Heart left ventricle (tissue), 13 donors: ENCODE measurements around the gene ANXA11.

Source experiments
- POLR2A ChIP-seq, 2 donors: fragments of 450-650 bp; IDR thresholded peaks; one replicate each; pipeline ENCODE4 v1.6.1; 2017; ENCODE audit warnings: antibody characterized with exemption in 2 of 2, mild to moderate bottlenecking in 2 of 2, moderate library complexity in 2 of 2
- TF ChIP-seq, protein P1 (sequence below), 12 donors: fragments of 200-600 bp; sonication (generic) in 4 of 12; IDR thresholded peaks; one replicate each; pipeline versions ENCODE4 v1.5.0 to v1.8.0; 2018 to 2022; ENCODE audit warnings: antibody characterized with exemption in 12 of 12, mild to moderate bottlenecking in 5 of 12
- donor health status: ischemic (EF 13 %, LVEDD 7.1; RV severe dilation, severe dysfunction).
- donor health status: DM: no; HTN: yes; CAD: no.
- donor health status: DM: no; HTN: no; CAD: no.
- donor health status: ischemic (EF 25% LVEDD 6.9; RV normal size, moderate dysfunction).
- donor health status: ischemic (EF 25% LVEDD 5.7; RV mildly dilated, moderate dysfunction).
- donor health status: ischemic (EF 35%, LVEDD 5.7; RV mildly dilated, moderate dysfunction).
- donor health status: nonischemic (EF 11% LVEDD 7.7; RV severe dilation, severe dysfunction).
- donor health status: DM: yes; HTN: yes; CAD: no.
- donor health status: PGD.
- donor health status: ischemic (EF 29% LVEDD 5.4; RV normal size, mild dysfunction).
- donor health status: nonischemic (EF 23%, LVEDD 6.1; RV moderate dilation, normal function).

DNA sequence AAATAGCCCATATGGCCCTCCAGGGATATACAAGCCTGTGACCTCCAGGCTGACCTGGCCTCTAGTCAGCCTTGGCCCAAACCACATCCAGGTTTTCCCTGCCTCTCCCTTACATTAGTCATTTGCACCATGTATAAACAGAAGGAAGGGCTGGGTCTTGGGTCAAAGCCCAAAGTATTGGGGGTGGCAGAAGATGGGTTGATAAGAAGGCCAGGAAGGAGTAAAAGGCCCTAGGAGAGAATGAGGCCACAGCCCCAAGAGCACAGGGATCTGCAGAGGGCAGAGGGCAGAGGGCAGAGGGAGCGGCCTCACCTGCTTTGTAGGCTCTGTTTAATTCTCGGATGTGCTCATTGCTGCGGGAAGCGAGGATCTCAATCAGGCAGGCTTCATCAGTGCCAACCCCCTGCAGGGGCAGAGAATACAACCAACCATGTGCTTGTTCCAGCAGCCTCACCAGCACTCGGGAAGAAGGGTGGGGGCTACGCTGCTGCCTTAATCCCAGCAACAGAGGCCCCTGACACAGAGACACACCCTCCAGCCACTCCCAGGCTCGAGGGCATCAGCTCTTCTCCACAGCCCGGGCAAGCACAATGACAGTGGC, 41.5 kb downstream of the ANXA11 start:
- TF ChIP-seq, protein P1, sequence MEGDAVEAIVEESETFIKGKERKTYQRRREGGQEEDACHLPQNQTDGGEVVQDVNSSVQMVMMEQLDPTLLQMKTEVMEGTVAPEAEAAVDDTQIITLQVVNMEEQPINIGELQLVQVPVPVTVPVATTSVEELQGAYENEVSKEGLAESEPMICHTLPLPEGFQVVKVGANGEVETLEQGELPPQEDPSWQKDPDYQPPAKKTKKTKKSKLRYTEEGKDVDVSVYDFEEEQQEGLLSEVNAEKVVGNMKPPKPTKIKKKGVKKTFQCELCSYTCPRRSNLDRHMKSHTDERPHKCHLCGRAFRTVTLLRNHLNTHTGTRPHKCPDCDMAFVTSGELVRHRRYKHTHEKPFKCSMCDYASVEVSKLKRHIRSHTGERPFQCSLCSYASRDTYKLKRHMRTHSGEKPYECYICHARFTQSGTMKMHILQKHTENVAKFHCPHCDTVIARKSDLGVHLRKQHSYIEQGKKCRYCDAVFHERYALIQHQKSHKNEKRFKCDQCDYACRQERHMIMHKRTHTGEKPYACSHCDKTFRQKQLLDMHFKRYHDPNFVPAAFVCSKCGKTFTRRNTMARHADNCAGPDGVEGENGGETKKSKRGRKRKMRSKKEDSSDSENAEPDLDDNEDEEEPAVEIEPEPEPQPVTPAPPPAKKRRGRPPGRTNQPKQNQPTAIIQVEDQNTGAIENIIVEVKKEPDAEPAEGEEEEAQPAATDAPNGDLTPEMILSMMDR (IDR thresholded peaks at IDR 0.05), result no peak
- no peak for TF ChIP-seq POLR2A (IDR thresholded peaks at IDR 0.05)
